Stimulated activated CD4-positive, alpha-beta T cell treated with anti-CD3 and anti-CD28 coated beads, Interleukin-15, amount 100 ng/mL, for 1 hour (primary cell): ENCODE data around the gene NT5C2.
"Not testable (repeated sequence)": the region's sequence is repeated elsewhere in the genome, so short reads cannot be mapped to it uniquely, and the experiment has no call there.

Experiments
- DNase-seq, 2 donors: peaks; one replicate each; pipeline ENCODE4 v3.0.0-alpha.2; 2020; ENCODE audit warnings: low read depth in 1 of 2, low spot score in 1 of 2

The NT5C2 gene

DNA sequence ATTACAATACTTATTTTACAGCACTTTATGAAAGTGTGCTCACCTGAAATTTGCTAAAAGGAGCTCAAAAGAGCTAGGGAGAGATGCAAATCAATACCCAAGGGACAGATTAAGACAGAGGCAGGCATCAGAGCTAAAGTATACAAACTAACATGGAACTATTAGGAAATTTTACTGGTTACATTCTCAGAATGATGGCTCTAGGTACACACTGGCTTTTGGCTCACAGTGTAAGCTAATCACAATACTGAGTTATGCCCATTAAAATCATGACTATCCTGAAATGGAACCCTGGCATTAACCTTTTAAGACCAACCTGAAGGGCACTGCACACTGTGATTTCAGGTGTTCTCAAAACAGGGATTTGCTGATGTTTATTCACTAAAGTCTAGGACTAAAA is 98.1 kb downstream of the NT5C2 start:
- no peak for DNase-seq

DNA sequence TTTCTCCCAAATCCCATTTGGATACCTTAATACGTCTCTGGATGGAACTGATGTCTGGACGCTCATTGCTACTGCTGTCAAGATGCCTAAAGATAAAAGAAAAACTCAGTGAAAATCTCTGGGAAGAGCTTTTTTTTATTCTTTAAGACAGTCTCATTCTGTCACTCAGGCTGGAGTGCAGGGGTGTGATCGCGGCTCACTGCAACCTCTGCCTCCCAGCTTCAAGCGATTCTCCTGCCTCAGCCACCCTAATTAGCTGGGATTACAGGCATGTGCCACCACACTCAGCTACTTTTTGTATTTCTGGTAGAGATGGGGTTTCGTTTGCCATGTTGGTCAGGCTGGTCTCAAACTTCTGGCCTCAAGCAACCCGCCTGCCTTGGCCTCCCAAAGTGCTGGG is 102.2 kb downstream of the NT5C2 start:
- no peak for DNase-seq

DNA sequence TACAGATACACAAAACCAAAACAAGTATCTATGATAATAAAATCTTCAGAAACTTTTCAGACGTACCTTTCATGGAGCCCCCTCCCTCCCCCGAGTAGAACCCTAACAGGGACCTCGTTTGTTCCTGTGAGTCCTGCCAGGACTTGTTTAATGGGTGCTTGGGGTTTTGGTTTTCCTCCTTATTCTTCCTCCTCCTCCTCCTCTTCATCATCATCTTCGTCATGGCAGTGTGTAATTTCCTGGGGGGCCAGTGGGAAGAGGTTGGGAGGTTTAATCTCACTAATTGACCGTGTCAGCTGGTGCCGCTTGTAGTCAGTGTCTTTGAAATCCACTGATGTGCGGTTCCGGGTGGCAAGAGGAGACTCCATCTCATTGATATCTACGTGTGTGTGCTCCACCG is 103.6 kb downstream of the NT5C2 start:
- no peak for DNase-seq

DNA sequence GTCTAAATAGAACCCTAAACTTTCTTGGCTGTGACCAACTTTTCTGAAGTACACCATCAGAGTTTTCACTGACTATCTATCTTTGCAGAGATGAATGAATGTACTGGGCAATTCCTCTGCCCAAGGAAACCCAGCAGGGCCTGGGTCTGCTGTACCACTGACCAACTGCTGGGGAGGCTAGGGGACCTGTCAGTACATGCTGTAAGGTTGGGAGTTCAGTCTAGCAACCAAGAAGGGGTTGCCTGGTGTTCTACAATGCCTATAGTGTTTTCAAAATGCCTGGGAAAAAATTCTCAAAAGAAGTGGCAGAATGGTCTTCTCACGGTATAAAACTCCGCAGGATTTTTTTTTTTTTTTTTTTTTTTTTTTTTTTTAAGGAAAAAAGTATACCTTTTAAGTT is 106.3 kb downstream of the NT5C2 start:
- DNase-seq, result no peak

DNA sequence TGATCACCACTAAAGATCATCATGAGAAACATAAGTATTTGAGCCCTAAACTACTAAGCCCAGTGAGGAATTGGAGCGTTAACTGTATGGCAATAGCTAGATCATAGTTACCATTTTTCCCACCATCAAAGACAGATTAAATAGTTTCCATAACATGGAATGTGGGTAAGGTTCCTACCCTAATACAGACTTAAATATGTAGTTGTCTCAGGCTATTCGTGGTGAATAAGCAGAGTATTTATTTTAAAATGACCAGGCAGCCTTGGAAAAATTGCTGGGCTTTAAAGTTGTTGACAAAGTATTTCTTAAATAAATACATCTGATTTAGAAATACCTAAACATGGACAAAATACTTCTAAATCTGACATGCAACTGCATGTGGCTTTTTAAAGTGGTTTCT is 106.8 kb downstream of the NT5C2 start:
- no peak for DNase-seq

DNA sequence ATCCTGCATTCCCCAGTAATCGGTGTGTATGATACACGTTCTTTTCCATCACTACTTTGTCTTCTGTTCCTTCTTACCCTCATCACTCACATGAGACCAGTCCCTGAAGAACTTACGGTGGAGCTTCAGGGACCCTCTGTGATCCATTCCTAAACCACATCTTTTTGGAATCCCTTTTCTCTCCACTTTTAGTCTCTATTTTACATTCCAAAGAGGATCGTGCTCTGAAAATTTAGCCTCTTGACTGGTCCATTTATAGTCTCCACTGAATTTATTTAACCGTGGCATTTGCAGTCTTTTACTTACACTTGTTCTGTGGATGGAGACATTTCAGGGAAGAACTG is 109.1 kb downstream of the NT5C2 start:
- no peak for DNase-seq

DNA sequence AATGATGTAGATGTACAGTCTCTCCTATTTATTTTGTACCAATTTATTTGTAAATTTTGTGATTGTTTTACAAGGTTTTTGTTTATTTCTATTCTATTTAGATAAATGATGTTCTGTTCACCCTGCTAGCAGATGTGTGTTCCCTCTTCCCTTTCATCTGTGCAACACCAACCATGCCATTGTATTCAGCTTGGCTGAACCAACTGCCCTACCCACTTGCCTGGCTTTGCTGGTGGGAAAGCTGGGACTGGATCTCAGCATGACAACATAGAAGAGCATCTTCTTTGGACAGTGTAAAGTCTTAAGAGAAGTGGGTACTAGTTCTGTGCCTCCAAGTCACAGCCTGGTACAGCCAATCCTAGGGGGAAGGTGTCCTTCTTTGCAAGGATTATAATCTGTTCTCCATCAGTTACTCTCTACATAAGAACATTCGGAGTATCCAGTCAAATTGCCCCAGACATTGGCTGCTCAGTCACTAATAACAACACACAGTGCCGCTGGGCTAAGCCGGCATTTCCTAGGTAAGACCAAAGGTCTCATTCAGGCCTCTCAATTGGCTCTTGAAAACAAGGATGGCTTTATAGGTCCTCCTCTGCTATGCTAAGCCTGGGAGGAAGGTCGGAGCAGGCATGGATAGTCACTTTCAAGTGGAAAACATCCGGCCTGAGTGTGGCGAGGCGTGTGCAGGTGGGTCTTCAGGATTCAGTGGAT is 109.7 kb downstream of the NT5C2 start:
- no peak for DNase-seq

DNA sequence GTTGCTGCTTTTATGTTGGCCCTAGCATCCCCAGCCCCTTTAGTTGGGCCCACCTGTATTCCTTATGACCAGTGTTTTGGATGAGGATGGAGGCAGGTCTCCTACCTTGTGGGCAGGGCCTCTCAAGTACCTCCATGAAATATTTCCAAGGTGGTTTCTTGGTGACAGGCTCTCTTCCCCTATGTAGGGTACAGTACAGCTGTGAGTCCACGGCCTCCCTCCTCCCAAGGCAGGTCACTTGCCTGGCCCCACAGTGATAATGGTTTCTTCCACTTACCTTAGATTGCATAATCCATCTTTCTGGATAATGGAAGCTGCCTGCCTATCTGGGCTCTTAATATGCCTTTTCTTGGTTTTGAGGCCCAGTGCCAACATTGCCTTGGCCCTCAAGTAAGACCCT is 110.4 kb downstream of the NT5C2 start:
- DNase-seq, result no peak

DNA sequence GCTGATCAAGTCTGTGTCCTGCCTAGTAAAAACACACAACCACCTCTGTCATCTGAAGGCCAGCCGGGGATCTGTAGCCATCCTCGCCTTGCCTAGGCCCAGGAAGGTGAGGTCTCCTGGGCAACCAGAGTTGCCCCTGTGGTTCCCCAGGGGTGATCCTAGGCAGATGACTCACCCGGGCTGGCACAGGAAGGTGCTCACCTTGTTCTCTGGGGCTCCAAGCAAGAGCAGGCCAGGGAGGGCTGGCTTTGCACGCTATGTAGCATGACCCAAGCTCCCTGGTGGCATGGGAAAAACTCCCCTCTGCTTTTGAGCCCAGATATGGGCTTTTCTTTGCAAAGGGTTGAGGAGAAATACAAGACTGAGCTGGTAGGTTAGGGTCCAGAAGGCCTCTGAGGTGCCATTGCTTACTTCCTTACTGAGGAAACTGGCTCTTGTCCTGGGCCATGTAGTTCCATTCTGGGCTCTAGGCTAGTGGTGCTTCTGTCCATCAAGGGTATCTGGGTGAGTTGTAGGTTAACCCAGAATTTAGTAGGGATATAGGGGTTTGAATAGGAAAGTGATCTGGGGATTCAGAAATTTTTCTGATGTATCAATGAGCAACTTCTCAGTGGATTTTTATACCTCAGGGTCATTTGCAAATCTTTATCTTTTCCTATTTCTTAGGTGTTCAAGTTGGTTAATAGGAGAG is 112.0 kb downstream of the NT5C2 start:
- no peak for DNase-seq

DNA sequence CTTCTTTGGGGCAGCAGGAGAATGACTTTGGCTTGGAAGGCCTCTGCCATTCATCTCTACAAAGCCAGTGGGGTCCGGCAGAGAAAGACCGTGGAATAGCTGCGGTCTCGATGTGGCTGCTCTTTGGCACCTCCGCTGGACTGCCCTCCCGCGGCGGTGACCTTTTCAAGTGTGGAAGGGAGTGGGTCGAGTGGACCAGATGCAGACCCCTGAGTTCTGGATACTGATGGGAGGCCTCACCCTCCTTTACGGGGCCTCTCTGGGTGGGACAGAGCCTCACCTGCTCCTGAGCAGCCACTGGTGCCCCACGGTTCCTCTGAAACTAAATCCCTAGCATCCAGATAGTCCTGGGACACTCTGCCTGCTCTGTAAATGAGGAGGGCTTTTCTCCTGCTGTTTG is 113.1 kb downstream of the NT5C2 start:
- DNase-seq, result no peak

DNA sequence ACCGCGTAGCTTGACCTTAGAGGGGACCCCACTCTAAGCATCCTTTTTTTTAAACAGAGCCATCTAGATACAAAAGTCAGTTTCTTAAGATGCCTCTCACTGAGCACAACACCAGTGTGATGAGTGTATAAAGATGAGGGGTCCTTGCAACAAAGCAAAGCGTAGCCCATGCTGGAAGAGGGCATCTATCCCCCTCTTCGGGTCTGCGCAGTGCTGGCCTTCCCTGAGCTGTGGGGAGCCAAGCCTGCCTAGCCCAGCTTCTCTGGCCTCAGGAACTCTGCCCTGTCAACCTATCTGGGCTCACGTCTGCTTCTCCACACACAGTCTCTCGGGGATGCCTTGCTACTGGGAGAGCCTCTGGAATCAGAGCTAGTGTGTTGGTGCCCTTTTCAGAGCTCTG is 114.0 kb downstream of the NT5C2 start:
- DNase-seq, result no peak

DNA sequence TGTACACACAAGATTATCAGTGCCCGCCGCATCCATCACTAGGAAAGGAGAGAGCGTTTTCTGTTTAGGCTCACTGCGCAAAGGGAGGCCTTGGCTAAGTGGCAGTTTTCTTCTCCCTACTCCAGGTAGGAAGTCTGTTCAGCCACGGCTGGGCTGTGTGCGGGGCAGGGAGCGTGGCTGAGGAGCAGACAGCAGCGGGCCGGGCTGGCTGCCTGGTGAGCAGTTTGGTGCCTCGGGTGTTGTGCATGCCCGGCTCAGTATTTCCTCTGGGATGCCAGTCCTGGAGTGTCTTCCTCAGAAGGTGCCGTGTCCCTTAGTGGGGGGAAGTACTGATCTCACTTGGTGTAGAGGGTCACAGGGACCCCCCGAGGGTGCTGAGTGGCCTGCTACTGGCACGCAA is 114.4 kb downstream of the NT5C2 start:
- no peak for DNase-seq

DNA sequence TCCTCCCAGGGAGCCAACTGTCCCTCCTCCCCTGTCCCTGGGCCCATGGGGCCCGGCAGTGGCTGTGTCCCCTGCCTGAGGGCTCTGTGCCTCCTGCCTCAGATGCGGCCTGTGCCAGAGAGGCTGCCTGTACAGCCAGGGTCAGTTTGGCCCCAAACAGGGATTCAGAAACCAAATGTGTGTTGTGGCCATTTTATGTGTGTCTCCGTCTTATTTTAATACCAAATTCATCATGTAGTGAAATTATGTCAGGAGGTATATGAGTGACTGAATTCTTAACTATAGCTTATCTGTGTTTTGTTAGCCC is 114.8 kb downstream of the NT5C2 start:
- DNase-seq, result no peak

DNA sequence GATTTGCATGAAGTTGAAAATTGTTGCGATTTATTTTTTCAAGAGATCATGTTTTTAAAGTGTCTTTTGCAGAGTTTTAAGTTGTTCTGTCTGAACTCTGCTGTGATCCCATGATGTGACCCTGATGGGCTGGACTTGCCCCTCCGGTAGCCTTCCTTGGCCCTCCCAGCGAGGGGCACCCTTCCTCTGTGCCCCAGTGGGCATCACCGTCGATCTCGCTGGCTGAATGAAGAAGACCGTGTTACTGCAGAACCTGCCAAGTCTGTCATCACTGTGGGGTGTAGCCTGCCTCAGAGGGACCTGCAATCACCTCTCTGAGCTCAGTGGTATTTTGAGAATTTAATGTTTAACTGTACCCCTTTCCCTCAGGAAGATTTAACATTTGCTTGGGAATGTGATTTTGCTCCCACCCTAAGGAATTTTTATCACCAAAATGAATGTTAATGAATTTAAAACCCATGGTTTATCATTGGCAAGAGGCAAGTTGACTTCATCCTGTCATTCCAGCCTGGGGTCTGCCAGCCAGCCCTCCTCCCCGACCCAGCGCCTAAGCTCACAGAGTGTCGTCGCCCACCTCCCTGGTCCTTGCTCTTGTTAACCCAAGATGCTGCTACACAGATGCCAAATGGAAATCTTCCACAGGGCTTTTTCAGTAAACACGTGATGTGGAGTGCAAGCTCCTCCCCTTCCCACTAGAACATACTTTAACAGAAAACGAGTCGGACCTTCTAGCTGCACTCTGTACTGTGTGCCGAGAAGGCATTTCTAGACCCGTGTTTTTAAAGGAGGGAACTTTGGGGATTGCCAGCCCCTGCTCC is 115.4 kb downstream of the NT5C2 start:
- no peak for DNase-seq

DNA sequence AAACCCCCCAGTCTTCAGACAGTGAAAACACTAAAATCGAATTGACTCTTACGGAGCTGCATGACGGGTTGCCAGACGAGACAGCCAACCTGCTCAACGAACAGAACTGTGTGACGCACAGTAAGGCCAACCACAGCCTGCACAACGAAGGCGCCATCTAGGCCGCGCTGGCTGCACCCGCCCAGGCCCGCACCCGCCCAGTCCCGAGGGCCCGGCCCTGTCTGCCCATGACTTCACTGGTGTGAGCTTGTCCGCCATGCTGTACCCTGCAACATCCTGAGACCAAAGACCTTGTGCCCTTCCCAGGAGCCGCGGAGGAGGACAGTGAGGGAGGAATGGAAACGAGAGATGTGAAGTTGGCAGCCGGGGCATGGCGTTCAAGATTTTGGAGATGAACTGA is 116.1 kb downstream of the NT5C2 start:
- no peak for DNase-seq

DNA sequence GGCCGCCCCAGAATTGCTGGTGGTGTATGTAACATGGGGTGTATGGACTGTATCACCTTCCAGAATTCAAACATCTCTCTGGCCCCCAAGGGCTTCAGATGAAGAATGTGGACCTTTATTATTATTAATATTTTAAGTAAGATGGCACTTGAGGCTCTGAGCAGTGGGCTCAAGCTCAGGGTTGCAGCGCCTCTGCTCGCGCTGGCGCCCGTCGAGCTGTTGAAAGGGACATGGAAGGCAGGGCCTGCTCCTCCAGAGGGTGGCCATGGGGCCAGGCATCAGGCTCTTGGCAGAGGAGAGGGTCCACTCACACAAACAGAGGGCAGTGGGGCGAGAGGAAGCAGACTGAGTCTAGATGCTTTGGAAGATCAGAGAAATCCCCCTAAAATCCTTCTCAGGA is 120.2 kb downstream of the NT5C2 start:
- no peak for DNase-seq

DNA sequence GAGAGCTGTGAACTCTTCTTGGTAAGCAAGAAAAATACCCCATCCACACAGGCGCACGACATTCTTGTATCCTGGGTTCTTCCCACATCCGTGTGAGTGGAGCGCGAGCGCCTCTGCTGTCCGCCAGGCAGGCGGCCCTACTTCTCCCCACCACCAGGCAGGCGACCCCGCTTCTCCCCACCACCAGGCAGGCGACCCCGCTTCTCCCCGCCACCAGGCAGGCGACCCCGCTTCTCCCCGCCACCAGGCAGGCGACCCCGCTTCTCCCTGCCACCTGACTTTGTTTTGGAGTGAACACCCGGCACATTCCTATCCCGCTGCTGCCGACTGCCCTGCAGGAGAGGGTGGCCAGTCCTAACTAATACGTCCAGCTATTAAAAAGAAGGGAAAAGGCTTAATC is 120.8 kb downstream of the NT5C2 start:
- DNase-seq, result no peak

DNA sequence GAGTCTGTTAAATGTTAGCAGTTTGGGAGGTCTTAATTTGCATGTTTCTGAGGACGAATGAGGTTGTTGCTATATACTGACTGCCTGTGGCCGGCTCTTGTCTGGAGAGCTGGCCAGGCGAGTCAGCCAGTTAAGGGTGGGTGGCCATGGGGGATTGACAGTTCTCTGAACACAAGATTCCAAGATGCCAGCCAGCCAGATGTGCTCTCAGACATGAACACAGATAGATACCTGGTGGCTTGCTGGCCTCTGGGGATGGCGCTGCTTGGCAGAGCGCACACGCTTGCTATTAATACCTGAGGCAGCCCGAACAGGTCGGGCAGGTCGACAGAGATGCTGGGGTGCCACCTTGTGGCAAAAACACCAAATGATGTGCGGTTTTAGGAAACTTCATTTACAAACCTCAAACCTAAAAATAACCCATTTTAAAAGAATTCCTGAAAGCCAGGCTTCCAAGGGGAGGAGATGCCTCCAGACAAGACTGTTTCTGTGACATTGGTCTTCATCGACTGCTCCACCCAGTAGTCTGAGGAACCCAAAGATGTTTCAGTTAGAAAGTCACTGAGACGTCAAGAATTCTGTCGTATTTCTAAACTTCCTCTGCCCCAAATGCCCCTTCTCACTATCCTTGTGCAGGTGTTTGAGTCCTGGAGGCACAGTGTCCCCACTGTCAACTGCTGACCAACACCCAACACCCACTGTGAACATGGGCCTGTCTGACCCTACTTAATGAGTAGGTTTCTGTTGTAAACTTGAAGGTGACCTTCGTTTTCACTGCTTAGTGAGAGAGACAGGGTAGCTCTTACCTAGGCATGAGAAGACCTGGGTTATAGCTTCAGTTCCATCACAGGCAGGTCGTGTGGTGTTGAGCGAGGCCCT is 123.4 kb downstream of the NT5C2 start:
- peak; percentile 38 to 51 for DNase-seq

DNA sequence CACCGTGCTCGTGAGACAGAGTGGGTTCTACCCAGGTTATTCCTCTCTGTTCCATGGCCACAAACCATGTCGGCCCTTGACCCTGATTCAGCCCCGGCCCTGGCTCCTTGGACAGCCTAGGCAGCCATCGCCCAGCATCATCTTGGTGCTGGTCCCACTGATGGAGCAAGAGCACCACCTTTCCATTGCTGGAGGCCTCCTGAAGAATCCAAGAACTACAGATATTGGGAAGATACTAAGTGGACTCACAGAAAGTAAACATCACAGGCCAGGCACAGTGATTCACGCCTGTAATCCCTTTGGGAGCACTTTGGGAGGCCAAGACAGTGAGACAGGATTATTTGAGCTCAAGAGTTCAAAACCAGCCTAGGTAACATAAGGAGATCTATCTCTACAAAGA is 125.1 kb downstream of the NT5C2 start:
- DNase-seq, result no peak

DNA sequence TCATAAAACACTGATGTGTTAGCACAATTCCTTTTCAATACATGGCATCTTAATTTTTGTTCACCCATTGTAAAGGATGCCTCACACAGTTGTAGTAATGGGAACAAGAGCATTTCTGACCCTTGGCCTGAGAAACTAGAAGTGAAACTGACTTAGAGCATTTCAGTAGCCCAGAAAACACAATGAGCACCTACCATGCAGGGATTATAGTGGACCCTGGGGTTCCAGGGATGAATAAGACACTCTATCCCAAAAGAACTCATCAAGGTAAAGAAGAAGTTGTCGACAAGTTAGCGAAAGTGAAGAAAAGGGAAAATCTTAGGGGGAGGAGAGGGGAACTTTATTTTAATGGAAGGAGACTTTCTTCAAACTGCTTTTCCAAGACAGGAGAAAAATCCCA is 125.6 kb downstream of the NT5C2 start:
- DNase-seq, result no peak

DNA sequence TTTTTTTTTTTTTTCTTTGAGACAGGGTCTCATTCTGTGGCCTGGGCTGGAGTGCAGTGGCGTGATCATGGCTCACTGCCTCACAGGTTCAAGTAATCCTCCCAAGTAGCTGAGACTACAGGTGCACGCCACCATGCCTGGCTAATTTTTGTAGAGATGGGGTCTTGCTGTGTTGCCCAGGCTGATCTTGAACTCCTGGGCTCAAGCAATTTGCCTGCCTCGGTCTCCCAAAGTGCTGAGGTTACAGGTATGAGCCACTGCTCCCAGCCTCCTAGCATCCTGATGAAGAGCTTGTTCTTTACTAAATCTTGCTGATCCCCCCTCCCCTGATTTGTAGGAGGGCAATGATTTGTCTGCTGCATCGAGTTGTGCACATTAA is 126.0 kb downstream of the NT5C2 start:
- not testable (repeated sequence) for DNase-seq
